HG02610 (cell line): Measurements from ENCODE around the gene ASPN.

Experiments used
- ATAC-seq: cut with Tn5 transposase; IDR thresholded peaks from one replicate; pipeline ENCODE4 v1.9.1; 2021; ENCODE audit warnings: mild to moderate bottlenecking, moderate library complexity; ENCODE audit not compliant: unreplicated experiment

The ASPN gene

DNA sequence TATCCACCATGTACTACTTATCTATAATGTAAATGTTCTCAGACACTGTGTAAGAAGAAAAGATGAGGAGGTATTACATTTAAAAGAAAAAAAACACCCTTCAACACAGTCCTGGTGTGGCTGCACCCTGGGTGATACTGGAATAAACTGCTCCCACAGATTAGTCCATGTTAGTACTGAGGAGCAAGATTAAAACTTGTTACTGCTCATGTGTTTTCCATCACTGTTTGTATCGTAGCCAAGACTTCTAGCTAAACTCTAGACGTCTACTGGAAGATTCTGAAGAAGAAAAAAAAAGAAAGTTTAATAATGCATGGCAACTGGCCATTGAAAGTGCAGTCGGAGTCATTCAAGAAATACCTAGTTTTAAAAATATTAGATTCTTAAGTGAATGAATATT, at the start of gene ASPN:
Gene ASPN, minus strand, starts transcription at position 178 of the 400 bp plus-strand sequence.
- no peak for ATAC-seq

DNA sequence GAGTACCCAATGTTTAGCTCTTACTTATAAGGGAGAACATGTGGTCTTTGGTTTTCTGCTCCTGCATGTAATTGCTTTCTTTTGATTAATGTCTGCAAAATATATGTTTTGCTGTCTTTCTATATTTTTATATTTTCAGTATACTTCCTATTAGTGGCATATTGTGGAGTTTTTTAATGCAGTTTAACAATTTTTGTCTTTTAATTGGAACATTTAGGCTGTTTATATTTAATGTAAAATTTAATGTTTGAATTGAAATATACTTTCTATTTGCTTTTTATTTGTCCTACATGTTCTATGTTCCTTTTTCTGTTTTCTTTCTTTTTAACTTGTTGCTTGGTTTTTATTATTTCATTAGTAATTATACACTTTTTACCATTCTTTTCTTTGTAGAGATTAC, 48.6 kb upstream of the ASPN start:
- no peak for ATAC-seq

DNA sequence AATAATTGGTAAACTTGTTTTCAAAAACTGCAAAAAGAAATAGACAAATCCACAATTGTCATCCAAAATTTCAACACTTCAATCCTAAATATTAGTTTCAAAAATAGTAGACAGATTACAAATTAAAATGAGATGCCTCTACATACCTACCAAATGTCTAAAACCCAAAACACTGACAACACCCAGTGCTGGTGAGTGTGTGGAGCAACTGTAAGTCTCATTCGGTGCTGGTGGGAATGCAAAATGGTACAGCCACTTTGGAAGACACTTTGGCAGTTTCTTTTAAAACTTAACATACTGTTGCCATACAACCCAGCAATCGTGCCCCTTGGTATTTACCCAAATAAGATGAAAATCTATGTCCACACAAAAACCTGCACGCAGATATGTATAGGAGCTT, 46.8 kb upstream of the ASPN start:
- no peak for ATAC-seq

DNA sequence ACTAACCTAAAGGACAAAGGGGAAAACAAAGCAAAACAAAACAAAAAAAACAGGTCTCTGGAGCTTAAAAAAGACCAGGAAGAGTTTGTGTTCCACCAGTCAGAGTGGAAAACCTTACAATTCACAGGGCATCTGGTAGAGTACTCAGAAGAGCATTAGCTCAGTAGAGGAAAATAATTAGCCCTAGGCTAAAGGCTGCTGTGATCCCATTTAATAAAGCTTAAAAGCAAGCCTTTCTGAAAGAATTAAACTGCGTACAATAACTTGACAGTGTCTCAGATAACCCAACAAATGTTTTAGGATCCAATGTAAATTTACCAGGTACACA, 46.2 kb upstream of the ASPN start:
- no peak for ATAC-seq

DNA sequence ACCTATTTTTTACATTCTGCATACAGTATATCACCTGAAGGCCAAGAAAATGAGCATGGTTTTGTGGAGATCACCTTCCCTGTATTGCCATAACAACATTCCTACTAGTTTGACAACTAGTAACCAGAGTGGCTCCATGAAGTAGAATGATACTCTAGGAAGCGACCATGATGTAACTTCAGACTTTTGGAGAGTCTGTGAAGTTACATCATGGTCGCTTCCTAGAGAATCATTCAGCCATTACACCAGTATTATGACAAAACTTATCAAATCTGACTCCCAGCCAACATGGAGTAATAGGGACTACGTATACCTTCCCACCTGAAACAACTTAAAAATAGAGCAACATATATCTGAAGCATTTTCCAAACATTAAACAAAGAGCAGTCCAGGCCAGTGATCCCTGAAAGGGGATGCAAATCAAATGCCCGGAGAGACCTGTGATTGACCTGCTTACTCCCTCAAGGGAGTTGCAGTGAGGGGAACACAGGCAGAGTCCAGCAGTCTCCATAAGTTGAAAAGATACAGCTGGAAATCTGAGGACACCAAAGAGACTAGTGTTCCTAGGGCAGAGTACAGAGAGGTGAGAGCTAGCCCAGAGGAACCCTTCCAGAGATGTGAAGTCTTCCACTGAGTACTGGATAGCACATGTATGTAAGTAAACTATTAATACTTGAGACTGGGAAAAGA, 45.7 kb upstream of the ASPN start:
- ATAC-seq = no peak

DNA sequence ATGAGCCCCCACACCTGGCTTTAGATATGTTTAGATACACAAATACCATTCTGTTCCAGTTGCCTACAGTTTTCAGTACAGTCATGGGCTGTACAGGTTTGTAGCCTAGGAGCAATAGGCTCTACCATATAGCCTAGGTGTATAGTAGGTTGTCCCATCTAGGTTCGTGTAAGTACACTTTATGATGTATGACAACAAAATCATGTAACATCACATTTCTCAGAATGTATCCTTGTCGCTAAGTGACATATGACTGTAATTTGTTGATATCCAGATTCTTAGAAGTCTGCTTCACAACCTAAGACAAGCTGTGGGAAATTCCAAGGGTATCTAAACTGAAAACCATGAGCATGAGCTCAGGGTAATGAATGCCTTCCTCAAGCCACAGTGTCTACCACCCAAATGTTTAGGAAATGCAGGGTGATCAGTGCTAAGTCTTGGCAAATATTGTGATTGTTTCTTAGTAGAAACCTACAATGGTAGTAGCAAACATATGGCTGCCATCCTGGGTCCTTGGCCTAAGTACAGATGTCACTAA, 45.1 kb upstream of the ASPN start:
- no peak for ATAC-seq

DNA sequence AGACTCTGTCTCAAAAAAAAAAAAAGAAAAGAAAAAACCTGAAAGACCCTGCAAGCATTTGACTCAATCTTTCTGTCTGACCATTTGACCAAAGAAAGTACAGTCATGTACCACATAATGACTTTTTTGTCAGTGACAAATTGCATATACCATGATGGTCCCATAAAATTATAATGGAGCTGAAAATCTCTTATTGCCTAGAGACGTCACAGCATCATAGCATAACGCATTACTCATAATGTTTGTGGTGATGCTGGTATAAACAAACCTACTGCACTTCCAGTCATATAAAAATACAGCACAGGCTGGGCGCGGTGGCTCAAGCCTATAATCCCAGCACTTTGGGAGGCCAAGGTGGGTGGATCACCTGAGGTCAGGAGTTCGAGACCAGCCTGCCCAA, 43.0 kb upstream of the ASPN start:
- no peak for ATAC-seq

DNA sequence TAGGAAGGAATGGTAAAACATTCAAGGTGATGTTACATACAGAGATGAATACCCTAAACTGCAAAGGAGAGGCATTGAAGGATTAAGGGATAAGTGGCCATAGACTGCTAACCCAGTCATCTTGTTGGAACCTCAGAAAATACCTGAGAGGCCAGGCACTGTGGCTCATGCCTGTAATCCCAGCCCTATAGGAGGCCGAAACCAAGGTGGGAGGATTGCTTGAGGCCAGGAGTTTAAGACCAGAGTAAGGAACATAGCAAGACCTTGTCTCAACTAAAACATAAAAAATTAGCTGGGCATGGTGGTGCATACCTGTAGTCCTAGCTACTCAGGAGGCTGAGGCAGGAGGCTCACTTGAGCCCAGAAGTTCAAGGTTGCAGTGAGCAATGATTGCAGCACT, 42.6 kb upstream of the ASPN start:
- ATAC-seq = no peak

DNA sequence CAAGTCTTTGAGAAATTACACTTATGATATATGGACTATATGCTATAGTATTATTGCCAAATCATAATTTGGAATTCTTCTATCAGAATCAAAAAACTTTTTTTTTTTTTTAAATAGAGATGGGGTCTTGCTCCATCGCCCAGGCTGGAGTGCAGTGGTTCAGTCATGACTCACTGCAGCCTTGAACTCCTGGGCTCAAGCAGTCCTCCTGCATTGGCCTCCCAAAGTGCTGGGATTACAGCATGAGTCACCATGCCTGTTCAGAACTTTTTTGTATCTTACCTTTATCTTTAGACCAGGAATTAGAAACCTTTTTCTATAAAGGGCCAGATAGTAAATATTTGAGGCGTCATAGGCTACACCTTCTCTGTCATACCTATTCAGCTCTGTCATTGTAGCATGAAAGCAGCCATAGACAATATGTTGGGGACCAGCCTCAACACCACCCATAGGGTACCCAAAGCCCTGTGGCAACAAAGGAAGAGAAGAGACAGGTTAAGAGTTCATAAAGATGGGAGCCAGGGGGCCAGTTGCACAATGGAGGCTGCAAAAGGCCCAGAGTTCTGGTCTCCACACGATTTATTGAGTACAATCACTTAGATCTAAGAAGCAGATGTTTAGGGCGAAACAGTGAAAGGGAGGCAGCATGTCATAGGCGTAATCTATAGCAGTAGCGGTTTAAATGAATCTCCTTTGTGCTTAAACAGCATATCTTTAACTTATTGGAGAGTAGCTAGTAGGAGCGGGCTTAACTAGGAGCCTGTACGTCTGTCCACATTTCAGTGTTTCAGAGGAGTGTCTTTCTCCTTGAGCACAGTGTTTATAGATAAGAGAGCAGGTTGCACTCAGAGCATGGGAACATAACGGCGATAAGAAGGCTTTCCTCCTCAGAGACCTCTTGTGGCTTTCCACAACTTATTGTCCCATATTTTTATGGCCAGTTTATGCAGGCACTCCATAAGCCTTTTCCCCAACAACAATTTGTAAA, 41.0 kb upstream of the ASPN start:
- no peak for ATAC-seq

DNA sequence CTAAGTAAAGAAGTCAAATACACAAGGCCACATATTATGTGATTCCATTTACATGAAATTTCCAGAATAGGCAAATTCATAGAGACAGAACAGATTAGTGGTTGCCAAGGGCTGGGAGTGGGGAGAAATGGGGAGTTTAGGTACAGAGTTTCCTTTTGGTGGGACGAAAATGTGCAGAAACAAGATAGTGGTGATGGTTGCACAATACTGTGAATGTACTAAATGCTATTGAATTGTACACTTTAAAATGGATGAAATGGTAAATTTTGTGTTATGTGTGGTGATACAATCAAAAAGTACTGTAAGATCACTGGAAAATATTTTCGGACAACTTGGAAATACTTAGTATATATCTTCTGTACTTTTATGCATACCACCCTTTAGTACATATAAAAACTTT, 38.5 kb upstream of the ASPN start:
- no peak for ATAC-seq

DNA sequence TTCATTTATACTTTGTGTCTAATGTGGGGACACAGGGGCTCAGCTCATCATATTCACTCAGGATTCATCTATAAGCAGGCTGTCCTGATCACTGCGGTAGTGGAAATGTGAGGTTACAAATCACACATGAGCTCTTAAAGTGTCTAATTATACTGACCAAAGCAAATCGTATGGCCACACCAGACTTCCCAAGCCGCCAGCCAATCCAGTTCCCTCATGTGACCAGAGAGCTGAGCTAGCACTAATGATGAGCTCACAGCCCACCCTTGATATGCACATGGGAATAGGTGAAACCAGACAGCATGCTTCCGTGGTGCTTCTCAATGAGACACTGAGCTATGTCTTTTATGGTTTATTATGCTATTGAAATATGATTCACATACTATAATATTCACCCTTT, 35.9 kb upstream of the ASPN start:
- no peak for ATAC-seq

DNA sequence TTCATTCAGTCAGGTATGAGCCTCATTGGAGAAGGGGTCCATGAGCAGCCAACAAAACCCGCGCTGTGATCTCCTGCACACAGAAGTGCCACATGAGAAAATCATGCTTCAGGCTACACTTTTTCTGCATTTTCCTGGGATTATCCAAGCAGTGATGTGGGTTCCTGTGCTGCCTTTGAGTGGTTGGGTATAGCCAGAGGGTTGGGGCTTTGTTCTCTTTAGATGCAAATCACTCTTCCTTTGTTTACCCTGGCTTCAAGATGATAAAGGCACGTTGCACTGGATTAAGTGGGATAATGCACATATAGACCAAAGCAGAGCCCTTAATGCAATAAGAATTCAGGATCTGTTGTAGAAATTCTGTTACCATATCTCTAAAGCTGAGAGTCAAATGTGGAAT, 34.7 kb upstream of the ASPN start:
- ATAC-seq = no peak

DNA sequence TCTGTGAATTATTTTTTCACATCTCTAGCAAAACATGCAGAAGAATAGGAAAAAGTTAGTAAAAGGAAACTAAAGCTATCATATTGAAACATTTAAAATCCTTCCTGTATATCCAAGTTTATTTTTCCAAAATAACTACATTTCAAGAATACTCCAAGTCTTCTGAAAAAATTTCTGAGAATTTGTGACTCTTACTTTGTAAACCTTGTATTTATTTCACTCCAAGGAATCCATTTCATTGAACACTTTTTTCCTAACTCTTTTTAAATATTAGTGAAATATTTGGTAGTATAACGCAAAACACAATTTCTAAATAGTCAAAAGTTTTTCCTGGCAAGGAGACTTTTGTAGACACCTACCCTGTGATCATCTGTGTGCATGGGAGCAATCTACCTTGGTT, 34.2 kb upstream of the ASPN start:
- no peak for ATAC-seq

DNA sequence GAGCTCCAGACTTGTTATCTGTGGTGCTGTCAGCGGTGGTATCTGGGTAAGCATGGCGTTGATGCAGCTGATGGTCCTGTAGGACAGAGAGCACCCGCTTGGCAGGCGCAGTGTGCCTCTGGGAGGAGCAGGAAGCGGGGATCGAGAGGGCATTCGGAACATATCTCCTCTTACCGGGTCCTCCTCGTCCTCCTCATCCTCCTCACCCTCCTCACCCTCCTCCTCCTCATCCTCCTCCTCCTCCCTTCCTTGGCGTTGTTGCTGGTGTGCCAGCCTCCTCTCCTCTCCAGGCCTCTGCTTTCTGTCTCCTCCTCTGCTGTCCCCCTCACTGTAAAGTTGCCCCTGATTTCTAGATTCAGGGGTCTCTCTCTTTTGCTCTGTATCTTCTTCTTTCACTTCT, 32.3 kb upstream of the ASPN start:
- ATAC-seq = no peak

DNA sequence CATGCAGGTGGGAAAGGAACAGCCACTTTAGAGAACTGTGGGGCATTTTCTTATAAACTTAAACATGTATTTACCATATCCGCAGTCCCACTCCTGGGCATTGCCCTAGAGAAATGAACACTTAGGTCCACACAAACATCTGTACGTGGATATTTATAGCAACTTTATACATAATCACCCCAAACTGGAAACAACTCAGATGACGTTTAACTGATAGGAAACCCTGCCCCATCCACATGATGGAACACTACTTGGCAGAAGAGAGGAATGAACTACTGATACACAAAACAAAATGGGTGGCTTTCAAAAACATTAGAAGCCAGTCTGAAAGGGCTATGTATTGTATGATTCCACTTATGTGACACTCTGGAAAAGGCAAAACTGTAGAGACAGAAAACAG, 31.0 kb upstream of the ASPN start:
- no peak for ATAC-seq

DNA sequence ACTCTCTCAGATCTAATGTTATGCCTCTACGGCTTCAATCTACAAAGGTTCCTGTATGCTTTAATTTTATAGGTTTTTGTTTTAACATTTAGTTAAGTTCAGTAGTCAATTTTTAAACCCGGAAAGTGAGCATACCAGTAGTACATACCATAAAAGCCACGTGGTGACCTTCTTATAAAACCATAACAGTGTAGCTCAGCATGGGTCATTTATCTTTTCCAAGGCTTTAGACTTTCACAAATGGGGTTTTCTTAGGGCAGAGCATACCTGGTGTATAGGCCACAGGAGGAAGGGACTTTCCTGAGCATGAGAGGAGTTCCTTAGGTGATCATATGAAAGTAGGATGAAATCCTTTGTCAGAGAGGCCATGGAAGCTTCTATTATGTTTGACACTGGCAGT, 30.3 kb upstream of the ASPN start:
- no peak for ATAC-seq

DNA sequence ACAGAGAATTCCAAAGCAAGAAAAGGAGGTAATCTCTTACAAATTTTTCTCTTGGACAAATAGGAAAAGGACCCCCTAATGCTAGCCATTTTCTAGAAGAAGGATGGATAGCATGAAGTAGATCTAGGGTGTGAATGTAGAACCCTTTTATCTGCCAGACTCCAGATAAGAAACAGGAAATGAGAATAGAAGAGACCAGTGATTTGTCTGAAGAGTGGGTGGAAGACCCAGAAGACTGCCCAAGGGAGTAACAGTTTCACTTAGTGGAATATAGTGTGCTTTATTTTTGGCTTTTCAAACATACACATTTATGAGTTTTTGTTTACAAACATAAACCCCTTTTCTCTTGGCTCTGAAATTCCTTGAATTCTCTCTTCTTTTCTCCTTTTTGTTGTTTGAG, 28.4 kb upstream of the ASPN start:
- no peak for ATAC-seq

DNA sequence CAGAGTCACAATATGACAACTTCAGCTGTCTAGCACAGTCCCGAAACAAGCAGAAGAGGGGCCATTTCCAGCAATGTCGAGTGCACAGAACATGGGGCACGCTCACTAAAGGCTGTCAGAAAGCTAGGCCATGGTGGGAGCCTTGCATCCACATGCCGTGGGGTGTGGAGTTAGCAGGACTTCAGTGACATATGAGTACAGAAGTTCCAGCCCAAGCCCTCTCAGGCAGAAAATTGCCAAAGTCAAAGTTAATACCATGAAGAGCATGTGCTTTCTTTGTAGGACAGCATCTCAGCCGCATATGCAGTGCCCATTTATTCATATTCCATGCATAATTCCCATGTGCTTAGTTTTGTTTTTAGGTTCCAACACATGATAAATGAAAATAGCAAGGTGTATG, 26.7 kb upstream of the ASPN start:
- ATAC-seq = no peak

DNA sequence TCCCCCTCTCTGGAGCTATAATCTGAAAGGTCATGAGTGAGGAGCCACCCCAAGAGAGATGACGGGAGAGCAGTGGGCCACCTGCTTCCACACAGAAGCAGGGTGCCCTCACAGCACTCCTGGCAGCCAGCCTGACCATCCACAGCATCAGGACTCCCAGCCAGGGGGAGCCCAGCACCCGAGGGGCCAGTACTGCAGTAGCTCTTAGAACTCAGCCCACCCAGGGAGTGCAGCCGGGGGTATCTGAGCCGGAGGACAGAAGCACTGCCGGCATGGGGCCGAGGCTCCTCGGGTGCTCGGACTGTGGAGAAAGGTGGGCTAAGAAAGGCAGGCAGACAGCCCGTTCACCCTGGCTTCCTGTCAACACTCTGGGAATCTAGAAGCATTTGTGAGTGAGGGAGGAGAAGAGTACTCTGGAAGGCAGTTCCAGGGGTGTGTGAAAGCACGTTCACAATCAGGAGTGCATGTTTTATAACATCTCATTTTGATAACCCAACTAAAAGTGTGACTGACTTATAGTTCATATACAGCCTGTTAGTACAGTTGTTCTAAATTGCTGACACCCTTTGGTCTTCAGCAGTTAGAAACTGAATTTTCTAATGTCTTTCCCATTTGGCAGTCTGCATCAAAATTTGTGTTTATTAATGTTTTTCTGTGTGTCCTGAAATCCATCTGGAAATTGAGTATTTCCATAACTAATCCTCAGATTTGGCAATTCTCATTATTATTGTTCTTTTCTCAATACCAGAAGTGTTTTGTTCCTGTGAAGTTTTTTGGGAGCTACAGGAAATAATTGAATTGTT, 25.9 kb upstream of the ASPN start:
- ATAC-seq = no peak

DNA sequence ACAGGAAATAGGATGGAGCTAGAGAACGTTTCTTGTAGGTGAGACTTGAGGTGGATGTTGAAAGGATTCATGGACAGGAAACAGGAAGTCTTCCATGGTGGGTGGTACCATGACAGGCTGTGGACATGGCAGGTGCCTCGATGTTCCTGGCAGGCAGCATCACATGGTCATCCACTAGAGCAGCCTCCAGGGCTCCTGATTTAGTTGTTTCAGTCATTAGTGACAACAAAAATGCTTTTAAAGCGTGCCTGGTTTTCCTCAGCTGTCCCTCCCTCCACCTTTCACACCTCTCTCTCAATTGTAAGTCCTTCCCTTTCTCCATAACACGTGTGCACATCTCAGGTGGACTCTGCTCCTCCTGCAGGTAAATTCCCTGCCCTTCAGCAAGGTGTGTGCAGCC, 25.2 kb upstream of the ASPN start:
- ATAC-seq = no peak

DNA sequence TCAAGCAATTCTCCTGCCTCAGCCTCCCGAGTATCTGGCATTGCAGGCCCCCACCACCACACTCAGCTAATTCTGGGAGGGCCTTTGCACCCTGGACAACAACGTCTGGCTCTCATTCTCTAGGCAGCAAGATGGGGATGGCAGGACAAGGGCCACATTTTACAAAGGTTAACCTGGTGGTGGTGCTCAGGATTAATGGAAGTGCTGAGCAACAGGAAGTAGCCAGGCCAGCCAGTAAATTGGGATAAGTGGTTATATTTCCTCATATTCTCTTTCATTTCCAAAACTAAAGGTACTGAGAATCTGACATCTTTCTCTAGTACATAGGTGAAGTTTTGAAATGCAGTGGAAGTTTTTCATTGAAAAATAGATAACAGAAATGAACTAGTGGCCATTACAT, 24.7 kb upstream of the ASPN start:
- ATAC-seq = no peak
